ENCODE measurements around the gene CDHR3.
"Not testable (repeated sequence)": the region's sequence is repeated elsewhere in the genome, so short reads cannot be mapped to it uniquely, and the experiment has no call there.

CDHR3 gene

DNA sequence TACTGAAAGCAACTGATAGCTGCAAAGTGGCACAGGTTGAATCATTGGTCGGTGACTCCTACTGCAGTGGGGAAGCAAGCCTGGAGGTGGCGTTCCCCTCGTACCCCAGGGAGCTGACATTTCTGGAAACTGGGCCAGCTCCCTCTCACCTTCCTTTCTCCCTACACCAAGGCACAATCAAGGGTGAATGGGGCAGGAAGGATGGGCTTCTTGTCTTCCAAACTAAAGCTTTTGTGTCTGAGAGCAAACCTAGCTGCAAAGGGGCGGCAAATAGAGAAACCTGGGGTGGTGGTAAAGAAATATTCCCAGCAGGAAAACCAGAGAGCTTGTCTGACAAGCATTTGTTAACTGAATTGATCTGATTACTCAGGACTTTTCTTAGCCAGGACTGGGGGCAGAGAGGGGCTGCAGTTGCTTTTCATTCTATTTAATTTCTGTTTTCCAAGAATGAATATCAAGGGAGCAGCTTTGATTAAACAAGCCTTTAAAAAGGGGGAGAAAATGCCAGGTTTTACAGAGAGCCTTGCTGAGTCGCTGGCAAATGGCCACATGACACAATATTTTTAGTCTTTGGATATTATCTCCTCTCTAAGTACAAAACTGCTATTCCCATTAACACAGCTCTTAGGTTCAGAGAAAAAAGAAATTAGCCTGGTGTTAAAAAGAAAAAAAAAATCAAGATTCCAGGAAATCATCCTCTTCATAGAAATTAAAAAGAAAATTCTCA is 27.8 kb downstream of the CDHR3 start:
- H3K4me3 ChIP-seq (ENCODE audit: low read depth, low read length): no peak overlapping the region

DNA sequence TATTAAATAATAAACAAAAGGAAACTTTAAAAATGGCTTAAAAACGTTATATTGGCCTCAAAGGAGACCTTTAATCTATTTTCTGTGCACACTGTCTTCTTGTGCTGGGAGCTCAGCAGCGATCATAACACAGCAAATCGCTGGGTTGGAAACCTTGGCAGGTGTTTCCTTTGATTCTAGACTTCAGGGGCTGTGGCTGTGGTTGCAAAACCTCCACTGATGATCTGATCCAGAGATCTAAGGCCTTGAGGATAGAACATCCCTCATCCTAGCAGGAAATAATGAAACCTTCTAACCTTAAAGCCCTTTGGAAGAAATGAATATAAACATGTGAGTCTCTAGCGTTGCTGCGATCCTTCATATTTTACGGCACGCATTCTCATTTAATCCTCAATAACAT is 29.8 kb downstream of the CDHR3 start:
- no peak overlapping the region for H3K4me3 ChIP-seq (ENCODE audit: low read depth, low read length)

GRCh38 chr7:105996860-105997737 is 34.0 kb downstream of the CDHR3 start:
- no peak overlapping the region for H3K4me3 ChIP-seq (ENCODE audit: low read depth, low read length)

DNA sequence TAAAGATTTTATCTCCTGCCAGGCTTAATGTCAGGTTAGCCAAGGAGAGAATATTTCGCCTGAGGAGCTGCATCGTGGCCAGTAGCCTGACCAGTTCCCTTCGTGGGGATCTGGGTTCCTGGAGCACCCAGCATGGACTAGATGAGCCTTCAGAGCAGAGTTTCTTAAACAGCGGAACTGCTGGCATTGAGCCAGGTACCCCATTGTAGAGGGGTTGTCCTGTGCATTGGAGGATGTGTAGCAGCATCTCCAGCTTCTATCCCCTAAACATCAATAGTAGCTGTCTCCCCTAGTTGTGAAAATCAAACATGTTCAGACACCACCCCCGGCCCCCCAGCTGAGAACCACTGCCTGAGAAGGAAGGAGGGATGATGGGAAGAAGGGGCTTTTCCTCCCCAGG is 36.2 kb downstream of the CDHR3 start:
- H3K4me3 ChIP-seq (ENCODE audit: low read depth, low read length): no peak overlapping the region

DNA sequence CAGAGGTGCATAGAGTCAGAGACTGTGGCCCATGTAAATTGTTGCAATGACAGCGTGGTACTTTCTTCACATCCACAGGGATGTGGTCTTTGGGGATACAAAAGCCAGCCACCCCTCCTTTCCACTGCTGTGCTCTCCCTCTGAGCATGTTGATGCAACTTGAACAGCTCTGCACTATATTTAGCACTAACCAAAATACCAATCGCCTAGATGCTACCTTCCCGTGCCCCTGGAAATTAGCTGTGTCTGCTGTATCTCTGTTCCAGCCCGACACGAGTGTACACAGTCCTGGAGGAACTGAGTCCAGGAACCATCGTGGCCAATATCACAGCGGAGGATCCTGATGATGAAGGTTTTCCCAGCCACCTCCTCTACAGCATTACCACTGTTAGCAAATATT is 38.1 kb downstream of the CDHR3 start:
- no peak overlapping the region for H3K4me3 ChIP-seq (ENCODE audit: low read depth, low read length)

- no peak overlapping the region for H3K4me3 ChIP-seq (ENCODE audit: low read depth, low read length)
Measured at GRCh38 chr7:106001886-106002285, 38.8 kb downstream of the CDHR3 start.

- H3K4me3 ChIP-seq (ENCODE audit: low read depth, low read length): no peak overlapping the region
Measured at GRCh38 chr7:106003525-106004064, 40.5 kb downstream of the CDHR3 start.

- H3K4me3 ChIP-seq (ENCODE audit: low read depth, low read length): no peak overlapping the region
Measured at GRCh38 chr7:106006906-106007305, 43.8 kb downstream of the CDHR3 start.

- not testable (repeated sequence) for H3K4me3 ChIP-seq (ENCODE audit: low read depth, low read length)
Measured at GRCh38 chr7:106007796-106008195, 44.7 kb downstream of the CDHR3 start.

- no peak overlapping the region for H3K4me3 ChIP-seq (ENCODE audit: low read depth, low read length)
Measured at GRCh38 chr7:106009503-106010226, 46.6 kb downstream of the CDHR3 start.

DNA sequence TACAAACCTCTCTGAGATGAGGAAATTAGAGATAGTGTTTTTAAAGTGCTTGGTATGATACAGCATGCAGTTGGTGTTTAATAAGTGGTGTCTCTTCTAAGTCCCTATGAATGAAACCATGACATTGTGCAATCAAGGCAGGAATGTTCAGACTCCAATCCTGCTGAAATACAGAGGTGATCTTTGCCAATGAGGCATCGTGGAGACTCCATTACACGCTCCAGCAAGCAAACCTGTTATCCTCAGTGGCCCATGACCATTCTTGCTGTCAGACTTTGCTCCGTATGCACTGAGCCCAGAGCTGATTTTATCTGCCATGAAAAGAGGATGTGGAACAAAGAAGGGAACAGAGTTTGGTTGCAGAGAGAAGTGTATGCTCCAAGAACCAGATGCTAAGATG is 47.3 kb downstream of the CDHR3 start:
- no peak overlapping the region for H3K4me3 ChIP-seq (ENCODE audit: low read depth, low read length)

DNA sequence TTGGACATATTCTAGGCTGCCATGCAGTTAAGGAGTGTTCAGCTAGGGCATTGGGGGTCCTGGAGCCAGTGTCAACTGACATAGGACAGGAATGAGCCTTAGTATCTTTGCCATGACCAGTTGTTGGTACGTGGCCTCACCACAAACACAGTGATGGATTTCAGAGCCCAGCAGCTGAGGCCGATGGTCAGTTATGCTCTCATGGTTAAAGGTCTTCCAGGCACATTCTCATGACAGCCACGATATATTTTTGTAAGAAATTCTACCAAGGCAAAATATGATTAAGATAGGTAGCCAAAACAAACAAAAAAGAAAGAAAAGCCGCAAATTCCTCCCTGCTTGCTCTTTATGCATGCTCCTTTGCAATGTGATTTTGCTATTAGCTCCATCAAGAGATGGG is 47.8 kb downstream of the CDHR3 start:
- no peak overlapping the region for H3K4me3 ChIP-seq (ENCODE audit: low read depth, low read length)

DNA sequence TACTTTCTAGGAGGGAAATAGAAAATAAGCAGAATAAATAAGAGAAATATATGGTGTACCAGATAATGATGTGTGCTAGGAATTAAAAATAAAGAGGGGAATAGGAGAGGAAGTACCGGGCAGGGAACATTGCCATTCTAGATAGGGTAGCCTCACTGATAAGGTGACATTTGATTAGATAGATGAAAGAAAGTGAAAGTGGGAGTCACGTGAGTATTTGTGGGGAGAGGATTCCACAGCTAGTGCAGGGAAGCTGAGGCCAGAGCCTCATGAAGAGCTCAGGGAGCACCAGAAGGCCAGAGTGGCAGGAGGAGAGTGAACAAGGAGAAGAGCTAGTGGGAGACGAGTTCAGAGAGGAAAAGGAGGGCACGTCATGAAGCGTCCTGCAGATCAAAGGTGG is 49.1 kb downstream of the CDHR3 start:
- no peak overlapping the region for H3K4me3 ChIP-seq (ENCODE audit: low read depth, low read length)

- no peak overlapping the region for H3K4me3 ChIP-seq (ENCODE audit: low read depth, low read length)
Measured at GRCh38 chr7:106012935-106013439, 49.9 kb downstream of the CDHR3 start.

- no peak overlapping the region for H3K4me3 ChIP-seq (ENCODE audit: low read depth, low read length)
Measured at GRCh38 chr7:106015381-106016218, 52.5 kb downstream of the CDHR3 start.

- H3K4me3 ChIP-seq (ENCODE audit: low read depth, low read length): no peak overlapping the region
Measured at GRCh38 chr7:106016331-106016730, 53.3 kb downstream of the CDHR3 start.

DNA sequence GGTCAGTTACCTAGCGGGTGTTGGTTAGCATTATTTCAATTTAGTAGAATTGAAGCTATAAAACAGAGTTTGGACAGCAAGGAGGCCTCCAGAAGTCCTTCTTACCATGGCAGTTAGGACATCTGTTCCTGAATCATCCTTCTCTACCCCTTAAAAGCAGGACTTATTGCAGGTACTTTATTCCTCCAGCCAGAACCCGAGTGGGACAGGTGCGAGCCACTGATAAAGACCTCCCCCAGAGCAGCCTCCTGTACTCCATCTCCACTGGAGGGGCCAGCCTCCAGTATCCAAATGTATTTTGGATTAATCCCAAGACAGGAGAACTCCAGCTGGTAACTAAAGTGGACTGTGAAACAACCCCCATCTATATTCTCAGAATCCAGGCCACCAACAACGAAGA is 54.6 kb downstream of the CDHR3 start:
- H3K4me3 ChIP-seq (ENCODE audit: low read depth, low read length): no peak overlapping the region

DNA sequence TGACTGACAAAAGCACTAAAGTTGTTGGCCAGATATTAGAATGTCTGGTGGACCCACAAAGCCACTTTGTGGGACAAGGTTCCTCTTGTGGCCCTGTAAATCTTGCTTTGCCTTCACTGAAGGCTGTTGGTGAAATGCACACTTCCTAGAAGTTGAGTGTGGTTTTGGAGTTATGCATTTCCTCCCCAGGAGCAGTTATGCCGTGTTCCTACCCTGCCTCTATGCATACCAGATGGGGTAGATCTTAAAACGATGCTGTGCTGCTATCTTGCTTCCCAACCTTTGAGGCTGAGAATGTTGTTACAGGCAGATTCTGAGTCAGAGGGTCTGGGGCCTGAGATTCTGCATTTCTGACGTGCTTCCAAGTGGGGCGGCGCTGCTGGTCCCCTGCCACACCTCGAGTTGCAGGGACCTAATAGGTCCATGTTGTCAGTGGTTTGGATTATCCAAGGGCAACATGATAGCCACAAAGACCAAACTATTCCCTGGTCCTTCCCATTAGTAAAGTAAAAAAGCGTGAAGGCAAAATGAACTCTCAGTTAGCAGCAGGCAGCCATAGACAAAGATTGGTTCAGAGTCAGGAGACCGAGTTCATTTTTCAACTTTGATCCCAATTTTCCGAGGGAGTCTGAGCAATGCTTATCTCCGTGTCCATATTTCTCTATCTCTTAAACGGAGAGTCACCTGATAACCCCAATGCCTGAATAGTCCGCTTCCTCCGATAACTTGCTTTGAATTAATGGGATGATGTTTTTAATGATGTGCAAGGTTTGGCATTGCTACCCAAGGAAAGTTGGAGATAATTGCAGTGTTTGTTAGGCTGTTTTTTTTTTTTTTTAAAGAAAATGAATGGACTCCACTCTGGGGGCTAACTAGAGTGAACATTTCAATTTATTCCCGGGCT is 55.8 kb downstream of the CDHR3 start:
- H3K4me3 ChIP-seq (ENCODE audit: low read depth, low read length): no peak overlapping the region

GRCh38 chr7:106019470-106019820 is 56.4 kb downstream of the CDHR3 start:
- no peak overlapping the region for H3K4me3 ChIP-seq (ENCODE audit: low read depth, low read length)

Measured in iPS-11a (cell line).